HG03196 (cell line): Measurements from ENCODE around the gene DAZAP1.

Experiments
- ATAC-seq: cut with Tn5 transposase; IDR thresholded peaks from one replicate; pipeline ENCODE4 v1.9.1; 2021; ENCODE audit not compliant: unreplicated experiment

The DAZAP1 gene

GRCh38 chr19:1393841-1394240 is 13.5 kb upstream of the DAZAP1 start:
- no peak for ATAC-seq

- no peak for ATAC-seq
Measured at GRCh38 chr19:1394252-1395193, 12.9 kb upstream of the DAZAP1 start.

- no peak for ATAC-seq
Measured at GRCh38 chr19:1395194-1396018, 12.0 kb upstream of the DAZAP1 start.

DNA sequence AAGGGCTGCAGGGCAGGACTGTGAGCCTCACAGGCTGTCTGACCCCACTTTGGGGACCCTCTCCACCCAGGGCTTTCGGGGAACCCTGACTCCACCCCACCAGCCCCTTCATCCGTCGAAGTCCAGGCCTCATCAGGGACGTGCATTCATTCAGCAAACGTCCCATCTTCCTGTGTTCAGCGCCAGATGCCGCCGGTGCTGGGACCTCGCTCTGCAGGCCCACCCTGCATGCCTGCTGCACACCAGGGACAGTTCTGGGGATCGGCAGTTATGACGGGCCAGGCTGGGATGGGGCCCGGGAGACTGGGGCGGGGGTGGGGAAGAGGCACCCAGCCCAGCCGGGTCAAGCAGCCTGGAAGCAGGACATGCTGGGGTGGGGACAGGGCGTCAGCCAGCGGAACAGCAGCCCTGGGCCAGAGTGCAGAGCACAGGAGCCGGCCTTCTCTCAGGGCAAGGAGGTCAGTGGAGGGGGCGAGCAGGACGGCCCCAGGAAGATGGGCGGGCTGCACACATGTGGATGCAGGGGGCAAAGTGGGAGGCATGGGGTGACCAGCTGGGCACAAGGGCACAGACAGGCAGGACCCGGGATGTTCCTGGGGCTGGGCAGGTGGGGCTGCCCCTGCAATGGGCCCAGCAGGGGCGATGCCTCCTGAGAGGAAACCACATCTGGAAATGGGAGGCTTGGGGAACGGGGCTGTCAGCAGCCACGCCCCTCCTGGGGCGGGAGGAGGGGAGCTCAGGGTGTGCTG is 11.2 kb upstream of the DAZAP1 start:
- no peak for ATAC-seq

GRCh38 chr19:1396768-1397679 is 10.4 kb upstream of the DAZAP1 start:
- ATAC-seq: no peak

DNA sequence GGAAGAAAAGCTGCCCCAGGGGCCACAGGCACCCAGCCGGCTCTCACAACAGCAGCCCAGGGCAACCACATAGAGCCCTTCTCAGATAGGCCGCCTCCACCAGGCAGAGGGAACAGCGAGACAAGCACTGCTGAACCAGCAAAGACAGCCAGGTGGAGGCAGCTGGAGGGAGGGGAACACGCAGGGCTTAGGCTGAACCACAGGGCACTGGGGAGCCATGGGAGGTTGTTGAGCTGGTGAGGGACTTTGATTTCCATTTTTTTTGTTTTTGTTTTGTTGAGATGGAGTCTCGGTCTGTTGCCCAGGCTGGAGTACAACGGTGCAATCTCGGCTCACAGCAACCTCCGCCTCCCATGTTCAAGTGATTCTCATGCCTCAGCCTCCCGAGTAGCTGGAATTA is 9.5 kb upstream of the DAZAP1 start:
- no peak for ATAC-seq

- ATAC-seq: no peak
Measured at GRCh38 chr19:1399079-1399478, 8.3 kb upstream of the DAZAP1 start.

DNA sequence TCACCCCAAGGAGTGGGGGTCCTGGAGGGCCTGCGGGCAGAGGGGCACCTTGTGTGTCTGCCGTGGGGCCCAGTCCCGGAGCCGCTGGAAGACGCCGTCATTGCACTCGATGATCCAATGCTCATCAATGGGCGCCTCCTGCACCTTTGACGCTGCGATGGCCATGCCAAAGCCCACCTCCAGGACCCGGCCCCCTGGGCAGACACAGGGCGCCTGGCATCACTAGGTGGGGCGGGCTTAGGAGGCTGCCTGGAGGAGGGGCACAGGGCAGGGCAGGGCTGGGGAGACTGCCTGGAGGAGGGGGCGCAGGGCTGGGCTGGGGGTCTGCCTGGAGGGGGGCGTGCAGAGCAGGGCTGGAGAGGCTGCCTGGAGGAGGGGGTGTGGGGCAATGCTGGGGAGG is 7.6 kb upstream of the DAZAP1 start:
- no peak for ATAC-seq

DNA sequence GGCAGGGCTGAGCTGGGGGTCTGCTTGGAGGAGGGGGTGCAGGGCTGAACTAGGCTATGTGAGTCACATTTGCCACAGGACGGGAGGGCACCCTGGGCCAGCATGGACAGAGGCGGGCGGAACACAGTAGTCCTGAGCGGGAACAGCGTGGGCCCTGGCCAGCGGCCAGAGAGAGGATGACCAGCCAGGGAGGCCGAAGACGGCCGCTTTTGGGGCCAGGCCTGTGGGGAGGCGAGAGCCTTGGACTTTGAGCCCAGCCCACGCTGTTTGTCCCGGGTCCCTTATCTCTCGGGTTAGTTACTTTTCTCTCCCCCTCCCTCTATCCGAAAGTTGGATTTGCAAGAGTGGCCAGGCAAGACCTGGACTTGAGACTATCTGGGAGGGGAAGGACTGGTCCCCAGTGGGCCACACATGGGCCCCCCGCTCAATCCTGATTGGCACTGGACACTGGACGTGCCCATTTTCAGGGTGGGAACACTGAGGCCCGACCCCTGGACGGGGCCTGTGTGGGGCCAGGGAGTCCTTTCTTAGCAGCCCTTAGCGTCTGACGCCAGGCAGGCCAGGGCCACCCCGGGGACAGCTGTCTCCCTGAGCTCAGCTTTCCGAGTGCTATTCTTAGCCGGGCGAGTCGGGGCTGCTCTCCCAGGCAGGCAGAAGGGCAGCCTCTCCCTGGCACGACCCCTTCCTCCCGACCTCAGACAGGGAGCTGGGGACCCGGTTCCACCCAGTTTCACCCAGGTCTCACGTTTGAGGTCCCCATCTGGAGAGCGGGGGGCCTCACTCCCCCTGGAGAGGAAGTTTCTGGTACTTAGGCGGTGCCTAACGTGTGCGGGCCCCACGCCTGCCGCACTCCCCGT is 6.9 kb upstream of the DAZAP1 start:
- ATAC-seq: no peak

- no peak for ATAC-seq
Measured at GRCh38 chr19:1401138-1401888, 6.1 kb upstream of the DAZAP1 start, which contains the start of gene GAMT. Gene GAMT, minus strand, starts transcription at chr19:1401542. Its CDS starts 66 bp downstream, at chr19:1401476.

- no peak for ATAC-seq
Measured at GRCh38 chr19:1401889-1402217, 5.5 kb upstream of the DAZAP1 start.

DNA sequence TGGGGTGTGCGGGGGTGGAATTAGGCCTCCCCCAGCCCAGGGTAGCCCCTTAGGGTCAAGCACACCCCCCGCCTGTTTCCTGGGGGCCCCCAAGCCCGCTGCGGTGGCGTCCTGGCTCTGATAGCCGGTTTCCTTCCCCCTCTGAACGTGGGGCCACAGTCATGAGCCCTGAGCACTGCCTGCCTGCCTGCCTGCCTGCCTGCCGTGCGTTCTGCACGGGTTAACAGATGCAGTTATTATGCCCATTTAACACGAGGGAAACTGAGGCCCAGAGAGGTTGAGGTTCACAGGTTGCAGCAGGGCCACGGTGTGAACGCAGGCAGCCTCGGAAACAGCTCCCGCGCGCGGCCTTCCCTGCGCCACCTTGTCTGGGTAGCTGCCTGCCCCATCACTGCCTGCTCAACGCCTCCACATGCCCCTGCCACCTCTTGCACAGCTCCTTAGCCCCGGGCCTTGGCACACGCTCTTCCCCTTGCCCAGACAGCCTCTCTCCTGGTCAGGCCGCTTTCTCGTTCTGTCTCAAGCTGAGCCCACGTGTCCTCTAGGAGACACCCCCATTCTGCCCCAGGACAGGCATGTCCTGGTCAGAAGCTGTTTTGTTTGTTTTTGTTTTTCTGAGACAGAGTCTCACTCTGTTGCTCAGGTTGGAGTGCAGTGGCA is 4.8 kb upstream of the DAZAP1 start:
- ATAC-seq: no peak

DNA sequence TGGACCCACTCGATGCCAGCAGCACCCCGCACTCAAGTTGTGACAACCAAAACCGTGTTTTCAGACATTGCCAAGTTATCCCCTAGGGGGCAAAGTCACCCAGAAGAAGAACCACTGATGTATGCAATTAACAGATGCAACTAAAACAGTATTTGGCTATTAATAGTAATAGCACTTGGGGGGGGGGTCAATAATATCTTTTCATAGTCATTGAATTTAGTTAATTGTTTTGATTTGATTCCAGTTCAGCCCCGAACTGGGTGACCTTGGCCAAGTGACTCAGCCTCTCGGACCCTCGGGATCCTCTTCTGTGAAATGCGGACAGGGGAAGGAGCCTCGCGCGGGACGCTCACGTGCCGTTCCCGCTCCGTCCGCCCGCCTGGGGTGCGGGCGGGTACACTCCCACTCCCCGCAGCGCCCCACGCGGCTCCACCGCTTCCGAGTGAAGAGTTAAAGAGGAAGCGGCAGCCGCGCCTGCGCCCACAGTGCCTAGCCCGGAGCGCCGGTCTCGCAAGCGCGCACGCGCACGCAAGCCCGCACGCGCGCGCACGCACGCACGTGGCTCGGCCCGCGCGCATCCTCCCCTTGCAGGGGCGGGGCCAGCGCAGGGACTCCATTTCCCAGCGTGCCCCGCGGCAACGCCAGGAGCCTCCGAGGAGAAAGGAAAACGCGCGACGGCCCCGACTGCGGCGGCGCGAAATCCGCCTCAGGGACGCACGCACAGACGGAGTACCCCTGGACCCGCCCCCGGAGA is 435 bp upstream of the DAZAP1 start:
- peak; percentile 68 for ATAC-seq

GRCh38 chr19:1408300-1409203 is 1.2 kb downstream of the DAZAP1 start:
- ATAC-seq: no peak

- no peak for ATAC-seq
Measured at GRCh38 chr19:1409204-1410005, 2.0 kb downstream of the DAZAP1 start.
